ENCODE data around the gene CCDC188.

Gene CCDC188

GRCh38 chr22:20116376-20116950 is 34.4 kb downstream of the CCDC188 start:
- DNase-seq = no peak

GRCh38 chr22:20115691-20116375 is 35.0 kb downstream of the CCDC188 start, which contains the start of gene RANBP1:
TSS of gene RANBP1 (plus strand) at chr22:20116104. CDS start at chr22:20116185, 81 bp downstream.
- DNase-seq = no peak

- no peak for DNase-seq
These were observed 36.1 kb downstream of the CCDC188 start for GRCh38 chr22:20114506-20115475.

GRCh38 chr22:20113551-20114310 is 37.1 kb downstream of the CCDC188 start:
- no peak for DNase-seq

- DNase-seq = no peak
These were observed 38.0 kb downstream of the CCDC188 start for GRCh38 chr22:20112623-20113511.

- DNase-seq = no peak
These were observed 38.9 kb downstream of the CCDC188 start for GRCh38 chr22:20111689-20112622.

- peak; percentile 53 for DNase-seq
These were observed 39.7 kb downstream of the CCDC188 start for GRCh38 chr22:20111045-20111688.

GRCh38 chr22:20110359-20110985 is 40.4 kb downstream of the CCDC188 start:
- DNase-seq = no peak

- DNase-seq = no peak
These were observed 41.2 kb downstream of the CCDC188 start for GRCh38 chr22:20109411-20110358.

GRCh38 chr22:20108757-20109230 is 42.1 kb downstream of the CCDC188 start:
- no peak for DNase-seq

GRCh38 chr22:20107951-20108756 is 42.7 kb downstream of the CCDC188 start:
- DNase-seq = no peak

GRCh38 chr22:20107471-20107901 is 43.4 kb downstream of the CCDC188 start:
- no peak for DNase-seq

GRCh38 chr22:20106849-20107237 is 44.0 kb downstream of the CCDC188 start:
- DNase-seq = no peak

GRCh38 chr22:20106205-20106848 is 44.5 kb downstream of the CCDC188 start:
- DNase-seq = no peak

- DNase-seq = no peak
These were observed 45.2 kb downstream of the CCDC188 start for GRCh38 chr22:20105456-20106204.

All from COR-L47 (cell line).